ENCODE results near the gene GRID1.

Gene GRID1

GRCh38 chr10:86410542-86411124 is 44.0 kb upstream of the GRID1 start:
- TF ChIP-seq, protein P1, sequence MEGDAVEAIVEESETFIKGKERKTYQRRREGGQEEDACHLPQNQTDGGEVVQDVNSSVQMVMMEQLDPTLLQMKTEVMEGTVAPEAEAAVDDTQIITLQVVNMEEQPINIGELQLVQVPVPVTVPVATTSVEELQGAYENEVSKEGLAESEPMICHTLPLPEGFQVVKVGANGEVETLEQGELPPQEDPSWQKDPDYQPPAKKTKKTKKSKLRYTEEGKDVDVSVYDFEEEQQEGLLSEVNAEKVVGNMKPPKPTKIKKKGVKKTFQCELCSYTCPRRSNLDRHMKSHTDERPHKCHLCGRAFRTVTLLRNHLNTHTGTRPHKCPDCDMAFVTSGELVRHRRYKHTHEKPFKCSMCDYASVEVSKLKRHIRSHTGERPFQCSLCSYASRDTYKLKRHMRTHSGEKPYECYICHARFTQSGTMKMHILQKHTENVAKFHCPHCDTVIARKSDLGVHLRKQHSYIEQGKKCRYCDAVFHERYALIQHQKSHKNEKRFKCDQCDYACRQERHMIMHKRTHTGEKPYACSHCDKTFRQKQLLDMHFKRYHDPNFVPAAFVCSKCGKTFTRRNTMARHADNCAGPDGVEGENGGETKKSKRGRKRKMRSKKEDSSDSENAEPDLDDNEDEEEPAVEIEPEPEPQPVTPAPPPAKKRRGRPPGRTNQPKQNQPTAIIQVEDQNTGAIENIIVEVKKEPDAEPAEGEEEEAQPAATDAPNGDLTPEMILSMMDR (IDR thresholded peaks at IDR 0.05; ENCODE audit: extremely low read depth, insufficient read depth, missing control alignments), result no peak
- in situ Hi-C loops (cut with MboI; ENCODE audit: low pct_unique_long_range_greater_than_20kb, low sequenced_read_pairs, unreplicated experiment), result no loop called here
- no peak for DNase-seq (ENCODE audit: low spot score)

- no peak for DNase-seq (ENCODE audit: low spot score)
- TF ChIP-seq, protein P1 (IDR thresholded peaks at IDR 0.05; ENCODE audit: extremely low read depth, insufficient read depth, missing control alignments), result no peak
- in situ Hi-C loops (cut with MboI; ENCODE audit: low pct_unique_long_range_greater_than_20kb, low sequenced_read_pairs, unreplicated experiment), result no loop called here
Observed at GRCh38 chr10:86409183-86409582, 42.6 kb upstream of the GRID1 start.

- DNase-seq (ENCODE audit: low spot score), result no peak
- in situ Hi-C loops (cut with MboI; ENCODE audit: low pct_unique_long_range_greater_than_20kb, low sequenced_read_pairs, unreplicated experiment), result no loop called here
- TF ChIP-seq, protein P1 (IDR thresholded peaks at IDR 0.05; ENCODE audit: extremely low read depth, insufficient read depth, missing control alignments), result no peak
Observed at GRCh38 chr10:86403183-86403797, 36.7 kb upstream of the GRID1 start.

DNA sequence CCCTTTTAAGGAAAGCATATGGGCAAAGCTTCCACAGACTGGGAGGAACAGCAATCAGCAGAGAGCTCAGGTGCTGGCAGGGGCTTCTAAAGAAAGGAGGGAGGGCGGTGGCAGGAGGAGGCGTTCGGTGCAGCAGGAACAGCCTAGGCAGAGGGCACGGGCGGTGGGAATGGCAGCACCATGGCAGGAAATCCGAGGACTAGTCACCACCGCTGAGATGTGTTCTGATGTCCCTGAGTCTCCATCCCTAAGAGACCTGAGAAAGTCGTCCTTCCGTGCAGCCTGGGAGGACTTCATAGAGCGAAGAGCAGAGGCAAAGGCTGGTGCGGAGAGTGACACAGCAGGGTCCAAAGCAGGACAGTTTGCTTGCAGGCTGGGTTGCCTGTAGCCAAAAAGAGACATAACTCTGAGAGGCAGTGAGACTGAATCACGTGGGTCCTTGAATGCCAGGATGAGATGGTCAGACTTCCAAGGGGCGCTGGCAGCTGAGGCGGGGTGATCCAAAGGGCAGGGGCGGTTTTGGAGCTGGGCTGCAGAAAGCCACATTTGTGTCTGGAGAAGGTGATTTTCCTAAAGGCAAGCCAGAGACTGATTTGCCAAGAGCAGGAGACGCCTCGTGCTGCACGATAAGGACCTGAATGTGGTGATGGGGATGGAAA is 35.8 kb upstream of the GRID1 start:
- TF ChIP-seq, protein P1 (IDR thresholded peaks at IDR 0.05; ENCODE audit: extremely low read depth, insufficient read depth, missing control alignments), result no peak
- DNase-seq (ENCODE audit: low spot score), result no peak
- in situ Hi-C loops (cut with MboI; ENCODE audit: low pct_unique_long_range_greater_than_20kb, low sequenced_read_pairs, unreplicated experiment), result no loop called here

DNA sequence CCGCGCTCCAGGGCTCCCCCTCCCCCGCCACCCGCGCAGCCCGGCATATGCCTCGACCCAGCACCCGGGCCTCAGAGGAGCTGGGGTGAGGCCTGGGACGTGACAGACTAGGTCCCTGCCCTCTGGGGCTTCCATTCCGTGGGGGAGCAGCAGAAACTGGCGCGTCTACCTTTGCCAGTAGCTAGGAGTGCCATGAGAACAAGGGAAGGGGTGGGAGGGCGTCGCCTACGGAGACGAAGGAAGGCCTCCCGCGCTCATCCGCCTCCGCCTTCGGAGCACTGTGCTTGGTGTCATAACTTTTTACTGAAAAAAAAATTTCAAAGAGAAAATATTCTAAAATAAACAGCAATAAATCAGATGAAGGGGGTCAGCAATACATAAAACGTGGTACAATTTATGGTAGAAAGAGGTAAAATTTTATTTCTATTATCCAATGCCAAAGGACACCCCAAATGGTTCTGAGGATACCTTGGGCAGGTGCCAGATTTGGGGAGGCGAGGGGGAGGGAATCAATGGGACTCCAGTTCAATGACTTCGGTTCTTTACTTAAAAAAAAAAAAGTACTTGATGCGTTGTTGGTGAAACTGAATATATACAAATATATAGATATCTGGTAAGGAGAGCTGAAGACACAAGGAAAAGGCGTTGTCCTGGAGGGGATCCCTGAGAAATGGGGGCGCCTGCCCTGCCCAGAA is 35.1 kb upstream of the GRID1 start:
- TF ChIP-seq, protein P1 (IDR thresholded peaks at IDR 0.05; ENCODE audit: extremely low read depth, insufficient read depth, missing control alignments), result no peak
- in situ Hi-C loops (cut with MboI; ENCODE audit: low pct_unique_long_range_greater_than_20kb, low sequenced_read_pairs, unreplicated experiment), result no loop called here
- no peak for DNase-seq (ENCODE audit: low spot score)

- TF ChIP-seq, protein P1 (IDR thresholded peaks at IDR 0.05; ENCODE audit: extremely low read depth, insufficient read depth, missing control alignments), result no peak
- DNase-seq (ENCODE audit: low spot score), result peak; percentile 67
- in situ Hi-C loops (cut with MboI; ENCODE audit: low pct_unique_long_range_greater_than_20kb, low sequenced_read_pairs, unreplicated experiment), result no loop called here
Observed at GRCh38 chr10:86400705-86401587, 34.4 kb upstream of the GRID1 start.
